Epithelial cell of prostate (primary cell): ENCODE results near the gene EPHB4.
"Not testable (repeated sequence)": the region's sequence is repeated elsewhere in the genome, so short reads cannot be mapped to it uniquely, and the experiment has no call there.

Source experiments
- DNase-seq: peaks from one replicate; pipeline ENCODE4 v3.0.0-alpha.2; 2011; ENCODE audit warnings: low read depth, low spot score
- H3K27ac ChIP-seq: fragments of 450-650 bp; 2 replicates; pipeline ENCODE4 v1.5.1; 2017; ENCODE audit warnings: mild to moderate bottlenecking

Gene EPHB4

GRCh38 chr7:100823140-100823525 lies 4.2 kb downstream of the EPHB4 start:
- DNase-seq = no peak

GRCh38 chr7:100822236-100823139 lies 4.8 kb downstream of the EPHB4 start:
- H3K27ac ChIP-seq = no peak overlapping the region
- DNase-seq = no peak

More at GRCh38 chr7:100823140-100823525, 4.2 kb downstream of the EPHB4 start:
- H3K27ac ChIP-seq = no peak overlapping the region

GRCh38 chr7:100819586-100819985 lies 7.7 kb downstream of the EPHB4 start:
- no peak for DNase-seq
- H3K27ac ChIP-seq = no peak overlapping the region

DNA sequence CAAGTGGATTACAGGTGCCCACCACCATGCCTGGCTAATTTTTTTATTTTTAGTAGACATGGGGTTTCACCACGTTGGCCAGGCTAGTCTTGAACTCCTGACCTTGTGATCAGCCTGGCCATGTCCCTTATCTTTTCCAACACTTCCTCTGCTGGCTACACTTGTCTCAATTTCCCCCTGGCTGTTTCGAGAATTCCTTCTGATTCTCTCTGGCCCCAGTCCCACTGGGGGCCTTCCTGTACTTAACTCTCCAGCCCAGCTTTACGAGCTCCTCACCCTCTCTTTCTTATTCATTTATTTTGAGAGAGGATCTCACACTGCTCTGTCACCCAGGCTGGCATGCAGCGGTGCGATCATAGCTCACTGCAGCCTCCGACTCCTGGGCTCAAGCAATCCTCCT lies 8.5 kb downstream of the EPHB4 start:
- no peak for DNase-seq
- no peak overlapping the region for H3K27ac ChIP-seq

GRCh38 chr7:100818366-100818765 lies 9.0 kb downstream of the EPHB4 start:
- no peak for DNase-seq
- no peak overlapping the region for H3K27ac ChIP-seq

GRCh38 chr7:100817097-100817496 lies 10.2 kb downstream of the EPHB4 start:
- DNase-seq = no peak
- no peak overlapping the region for H3K27ac ChIP-seq

DNA sequence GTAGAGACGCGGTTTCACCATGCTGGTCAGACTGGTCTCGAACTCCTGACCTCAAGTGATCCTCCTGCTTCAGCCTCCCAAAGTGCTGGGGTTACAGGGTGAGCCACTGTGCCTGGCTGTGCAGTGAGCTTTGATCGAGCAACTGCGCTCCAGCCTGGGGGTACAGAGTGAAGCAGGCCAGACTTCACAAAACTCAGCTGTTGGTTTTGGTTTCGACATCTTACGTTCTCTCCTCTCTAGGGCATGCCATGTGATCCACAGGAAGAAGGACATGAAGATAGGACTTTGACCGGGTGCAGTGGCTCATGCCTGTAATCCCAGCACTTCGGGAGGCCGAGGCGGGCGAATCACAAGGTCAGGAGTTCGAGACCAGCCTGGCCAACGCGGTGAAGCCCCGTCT lies 10.8 kb downstream of the EPHB4 start:
- not testable (repeated sequence) for DNase-seq, H3K27ac ChIP-seq

- no peak overlapping the region for H3K27ac ChIP-seq
- no peak for DNase-seq
These were observed 14.6 kb downstream of the EPHB4 start for GRCh38 chr7:100812729-100813128.

- DNase-seq = no peak
- no peak overlapping the region for H3K27ac ChIP-seq
These were observed 15.8 kb downstream of the EPHB4 start for GRCh38 chr7:100811480-100811879.

DNA sequence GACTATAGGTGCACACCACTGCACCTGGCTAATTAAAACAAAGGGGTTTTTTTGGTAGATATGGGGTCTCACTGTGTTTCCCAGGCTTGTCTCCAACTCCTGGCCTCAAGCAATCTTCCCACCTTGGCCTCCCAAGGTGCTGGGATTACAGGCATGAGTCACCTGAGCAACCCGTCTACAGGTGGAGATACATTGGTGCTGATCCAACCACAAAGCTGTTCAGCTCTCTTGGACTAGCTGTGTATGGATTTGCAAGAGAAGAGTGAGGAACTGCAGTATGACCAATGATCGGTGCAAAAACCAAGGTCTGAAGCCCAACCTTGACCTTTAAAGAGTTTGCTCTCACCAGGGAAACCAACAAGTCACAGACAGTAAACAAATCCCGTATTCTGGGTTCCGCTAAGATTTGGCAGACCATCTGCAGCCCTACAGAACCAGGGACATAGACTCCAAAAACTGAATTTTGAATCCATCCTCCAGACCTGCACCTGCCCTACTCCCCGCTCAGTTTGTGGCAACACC lies 18.9 kb downstream of the EPHB4 start:
- H3K27ac ChIP-seq = no peak overlapping the region
- no peak for DNase-seq

DNA sequence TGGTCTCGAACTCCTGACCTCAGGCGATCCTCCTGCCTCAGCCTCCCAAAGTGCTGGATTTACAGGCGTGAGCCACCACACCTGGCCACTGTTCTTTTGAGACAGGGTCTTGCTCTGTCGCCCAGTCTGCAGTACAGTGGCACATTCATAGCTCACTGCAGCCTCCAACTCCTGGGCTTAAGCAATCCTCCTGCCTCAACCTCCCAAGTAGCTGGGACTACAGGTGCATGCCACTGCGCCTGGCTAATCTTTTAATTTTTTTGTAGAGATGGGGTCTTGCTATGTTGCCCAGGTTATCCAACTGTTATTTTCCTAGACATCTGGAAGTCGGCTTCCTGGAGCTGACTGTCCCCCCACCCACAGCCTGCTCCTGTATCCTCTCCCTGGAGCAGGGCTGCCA lies 20.4 kb downstream of the EPHB4 start:
- H3K27ac ChIP-seq, DNase-seq: not testable (repeated sequence)

DNA sequence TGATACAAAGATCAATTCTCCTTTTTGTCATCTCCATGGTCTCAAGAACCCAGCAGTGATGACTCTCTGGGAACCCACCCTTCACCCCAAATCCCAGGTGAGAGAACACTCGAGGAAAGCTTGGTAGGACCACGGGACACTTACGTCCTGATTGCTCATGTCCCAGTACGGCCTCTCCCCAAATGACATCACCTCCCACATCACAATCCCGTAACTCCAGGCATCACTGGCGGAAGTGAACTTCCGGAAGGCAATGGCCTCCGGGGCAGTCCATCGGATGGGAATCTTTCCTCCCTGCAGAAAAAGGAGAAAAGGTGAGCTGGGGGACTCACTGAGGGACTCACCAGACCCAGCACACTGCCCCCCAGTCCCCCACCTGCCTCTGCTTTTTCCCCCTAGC lies 21.0 kb downstream of the EPHB4 start:
- no peak for DNase-seq

DNA sequence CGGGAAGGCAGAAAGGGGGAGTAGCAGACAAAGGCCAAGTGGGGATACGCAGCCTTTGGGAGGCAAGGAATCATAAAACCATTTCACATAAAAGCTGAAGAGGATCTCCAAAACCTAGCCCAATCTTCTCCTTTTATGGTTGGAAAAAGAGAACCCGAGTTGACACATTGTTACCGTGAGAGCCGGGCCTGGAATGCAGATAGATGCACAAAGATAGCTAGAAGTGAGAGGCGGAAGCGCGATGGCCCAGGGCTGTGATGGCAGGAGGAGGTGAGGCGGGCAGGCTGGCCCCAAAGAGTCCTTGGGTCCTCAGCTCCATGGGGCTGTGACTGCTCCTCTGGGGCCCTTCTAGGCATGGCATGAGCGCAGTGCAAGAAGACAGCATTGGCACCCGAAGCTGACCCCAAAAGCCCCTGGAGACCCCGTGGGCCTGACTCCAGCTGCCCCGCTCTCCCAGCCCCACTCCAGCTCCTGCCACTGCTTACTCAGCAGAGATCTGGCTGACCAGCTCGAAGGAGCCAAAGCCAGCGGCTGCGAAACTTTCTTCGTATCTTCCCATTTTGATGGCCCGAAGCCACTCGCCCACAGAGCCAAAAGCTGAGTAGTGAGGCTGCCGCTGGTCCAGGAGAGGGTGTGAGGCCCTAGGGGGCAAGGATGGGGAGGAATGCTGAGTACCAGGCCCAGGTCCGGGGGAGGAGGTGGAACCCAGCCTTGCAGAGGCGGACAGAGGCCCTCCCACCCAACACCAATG lies 22.5 kb downstream of the EPHB4 start:
- H3K27ac ChIP-seq = no peak overlapping the region
- DNase-seq = no peak

More for the DNA sequence above, 21.0 kb downstream of the EPHB4 start:
- no peak overlapping the region for H3K27ac ChIP-seq

DNA sequence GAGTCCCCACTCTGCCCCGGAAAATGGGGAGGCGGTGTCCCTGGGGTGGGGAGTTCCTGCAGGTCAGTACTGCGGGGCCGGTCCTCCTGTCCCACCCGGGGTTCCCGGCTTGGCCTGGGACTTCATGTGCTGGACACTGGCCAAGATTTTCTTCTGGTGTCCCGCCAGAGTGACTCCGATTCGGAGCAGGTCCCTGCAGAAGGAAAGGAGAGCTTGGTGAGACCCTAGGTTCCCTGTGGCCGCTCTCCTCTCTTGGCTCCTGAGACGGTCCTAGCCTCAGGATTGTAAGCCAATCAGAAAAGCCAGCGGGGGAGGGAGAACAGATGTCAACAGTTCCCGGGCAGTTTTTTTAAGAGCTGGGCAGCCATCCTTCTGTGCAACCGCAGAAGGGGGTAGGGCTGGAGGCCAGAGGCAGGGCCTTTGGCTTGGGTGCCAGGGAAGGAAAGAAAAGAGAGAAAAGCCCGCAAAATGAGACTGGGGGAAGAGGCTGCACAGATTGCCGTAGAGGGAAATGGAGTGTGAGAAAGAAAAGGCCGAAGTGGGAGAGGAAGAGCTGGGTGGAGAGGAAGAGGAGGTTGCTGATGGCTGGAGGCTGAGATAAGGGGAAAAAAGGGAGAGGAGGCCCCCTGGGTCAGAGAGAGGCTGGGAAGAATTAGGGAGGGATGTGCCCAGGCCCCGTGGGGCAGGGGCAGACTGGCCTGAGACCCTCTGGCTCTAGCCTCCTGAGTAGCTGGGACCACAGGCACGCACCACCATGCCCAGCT lies 23.7 kb downstream of the EPHB4 start:
- H3K27ac ChIP-seq = peak overlapping the region; percentile 87
- peak; percentile 31 for DNase-seq

DNA sequence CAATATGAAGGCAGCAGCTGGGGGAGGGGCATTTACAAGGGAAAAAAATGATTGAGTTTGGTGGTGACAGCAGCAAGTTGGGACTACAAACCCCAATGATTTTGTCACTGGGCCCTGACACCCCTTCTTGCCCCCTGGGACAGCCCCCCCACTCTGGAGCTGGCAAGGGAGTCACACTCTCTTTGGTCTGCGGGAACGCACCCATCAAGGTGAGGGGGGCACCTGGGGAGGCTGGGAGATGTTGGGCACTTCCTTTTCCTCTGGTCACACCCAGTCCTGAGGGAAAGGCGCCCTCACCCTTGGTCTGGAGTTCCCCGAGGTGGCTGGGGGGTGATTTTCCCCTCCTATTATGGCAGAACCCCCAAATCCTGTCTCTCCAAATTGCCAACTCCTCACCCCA lies 24.4 kb downstream of the EPHB4 start:
- DNase-seq = no peak
- peak overlapping the region; percentile 87 for H3K27ac ChIP-seq

DNA sequence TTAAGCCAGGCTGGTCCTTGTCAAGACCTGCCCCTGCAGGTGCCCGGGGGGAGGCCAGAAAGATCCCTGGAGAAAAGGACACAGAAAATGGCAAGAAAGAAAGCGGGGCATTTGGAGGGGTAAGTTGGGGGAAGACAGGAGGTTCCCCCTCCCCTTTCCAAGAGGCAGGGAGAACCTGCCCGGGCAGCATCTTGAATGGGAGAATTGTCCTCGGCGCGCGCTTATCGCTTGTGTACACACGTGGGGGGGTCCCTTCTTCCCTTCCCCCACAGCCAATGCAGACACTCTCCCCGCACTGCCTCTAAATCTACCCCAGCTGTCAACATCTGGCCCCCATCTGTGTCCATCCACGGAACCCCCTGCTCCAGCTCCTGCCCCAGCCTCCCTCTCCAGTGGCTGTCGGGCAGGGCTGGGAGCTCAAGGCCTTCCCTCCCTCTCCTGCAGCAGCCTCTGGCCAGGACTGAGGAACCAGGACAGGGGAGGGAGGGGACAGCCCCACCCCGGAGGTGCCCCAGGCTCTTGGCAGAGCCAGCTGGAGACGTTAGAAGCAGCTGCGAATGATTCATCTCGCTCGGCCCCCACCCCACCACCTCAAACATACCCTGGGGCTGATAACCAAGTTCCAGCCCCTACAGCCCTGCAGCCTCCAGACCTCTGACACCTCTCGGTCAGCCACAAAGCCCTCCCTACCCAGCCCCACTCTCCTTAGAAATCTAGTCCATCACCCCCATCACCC lies 25.3 kb downstream of the EPHB4 start:
- DNase-seq = peak; percentile 82
- H3K27ac ChIP-seq = peak overlapping the region; percentile 87

DNA sequence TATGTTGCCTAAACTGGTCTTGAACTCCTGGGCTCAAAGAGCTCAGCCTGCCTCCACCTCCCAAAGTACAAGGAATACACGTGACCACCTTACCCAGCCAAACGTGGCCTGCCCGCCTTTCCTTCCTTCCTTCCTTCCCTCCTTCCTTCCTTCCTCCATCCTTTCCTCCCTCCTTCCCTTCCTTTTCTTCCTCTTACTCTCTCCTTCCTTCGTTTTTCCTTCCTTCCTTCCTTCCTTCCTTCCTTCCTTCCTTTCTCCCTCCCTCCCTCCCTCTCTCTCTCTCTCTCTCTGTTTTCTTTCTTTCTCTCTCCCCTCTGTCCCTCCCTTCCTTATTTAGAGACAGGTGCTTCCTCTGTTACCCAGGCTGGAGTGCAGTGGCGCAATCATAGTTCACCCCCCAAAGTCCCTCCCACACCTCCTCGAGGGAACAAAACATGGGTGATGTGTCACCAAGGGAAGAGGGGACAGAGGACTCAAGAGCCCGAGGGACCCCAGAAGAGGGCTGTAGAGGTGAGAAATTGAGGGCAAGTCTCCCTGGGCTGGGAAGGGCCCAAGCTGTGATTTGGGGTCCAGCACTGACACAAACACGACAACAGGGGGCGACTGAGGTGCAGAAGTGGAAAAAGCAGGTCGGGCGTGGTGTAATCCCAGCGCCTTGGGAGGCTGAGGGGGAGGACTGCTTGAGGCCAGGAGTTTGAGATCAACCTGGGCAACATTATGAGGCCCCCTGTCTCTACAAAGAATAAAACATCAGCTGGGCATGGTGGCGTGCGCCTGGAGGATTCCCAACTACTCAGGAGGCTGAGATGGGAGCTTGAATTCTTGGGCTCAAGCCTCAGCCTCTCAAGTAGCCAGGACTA lies 28.1 kb downstream of the EPHB4 start:
- no peak for DNase-seq
- H3K27ac ChIP-seq = no peak overlapping the region

GRCh38 chr7:100794741-100795140 lies 32.6 kb downstream of the EPHB4 start:
- no peak for DNase-seq
- no peak overlapping the region for H3K27ac ChIP-seq
